ENCODE results near the gene PHLDB3.

DNA sequence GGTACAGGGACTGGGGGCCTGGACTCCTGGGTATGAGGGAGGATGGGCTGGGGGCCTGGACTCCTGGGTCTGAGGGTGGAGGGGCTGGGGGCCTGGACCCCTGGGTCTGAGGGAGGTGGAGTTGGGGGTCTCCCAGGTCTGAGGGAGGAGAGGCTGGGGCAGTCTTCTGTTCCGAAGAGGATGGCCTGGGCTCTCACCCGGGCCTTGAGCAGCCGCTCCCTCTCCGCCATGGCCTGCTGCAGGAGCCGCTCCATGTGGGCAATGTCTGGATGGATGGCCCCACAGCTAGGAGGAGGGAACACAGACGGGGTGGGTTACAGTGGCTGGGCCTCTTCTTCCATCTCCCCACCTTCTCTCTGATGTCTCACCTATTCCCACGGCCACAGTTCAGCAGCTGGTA is 18.1 kb downstream of the PHLDB3 start:
- TF ChIP-seq, protein P1, sequence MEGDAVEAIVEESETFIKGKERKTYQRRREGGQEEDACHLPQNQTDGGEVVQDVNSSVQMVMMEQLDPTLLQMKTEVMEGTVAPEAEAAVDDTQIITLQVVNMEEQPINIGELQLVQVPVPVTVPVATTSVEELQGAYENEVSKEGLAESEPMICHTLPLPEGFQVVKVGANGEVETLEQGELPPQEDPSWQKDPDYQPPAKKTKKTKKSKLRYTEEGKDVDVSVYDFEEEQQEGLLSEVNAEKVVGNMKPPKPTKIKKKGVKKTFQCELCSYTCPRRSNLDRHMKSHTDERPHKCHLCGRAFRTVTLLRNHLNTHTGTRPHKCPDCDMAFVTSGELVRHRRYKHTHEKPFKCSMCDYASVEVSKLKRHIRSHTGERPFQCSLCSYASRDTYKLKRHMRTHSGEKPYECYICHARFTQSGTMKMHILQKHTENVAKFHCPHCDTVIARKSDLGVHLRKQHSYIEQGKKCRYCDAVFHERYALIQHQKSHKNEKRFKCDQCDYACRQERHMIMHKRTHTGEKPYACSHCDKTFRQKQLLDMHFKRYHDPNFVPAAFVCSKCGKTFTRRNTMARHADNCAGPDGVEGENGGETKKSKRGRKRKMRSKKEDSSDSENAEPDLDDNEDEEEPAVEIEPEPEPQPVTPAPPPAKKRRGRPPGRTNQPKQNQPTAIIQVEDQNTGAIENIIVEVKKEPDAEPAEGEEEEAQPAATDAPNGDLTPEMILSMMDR (IDR thresholded peaks at IDR 0.05), result no peak
- TF ChIP-seq EP300 (IDR thresholded peaks at IDR 0.05), result no peak
- no peak for TF ChIP-seq POLR2A (IDR thresholded peaks at IDR 0.05; ENCODE audit: low read depth)
- no peak for TF ChIP-seq POLR2AphosphoS5 (IDR thresholded peaks at IDR 0.05)
